Common myeloid progenitor, CD34-positive (primary cell): Measurements from ENCODE around the gene CRIP2.
A peak's percentile ranks its signal among the peaks of the same experiment; 100 is the strongest.

Source experiments
- CTCF ChIA-PET: fragments of 350-600 bp; sonication (Branson Sonifier 250); formaldehyde crosslinking; loops from one replicate; lab custom pipeline; 2021; ENCODE audit warnings: antibody characterized with exemption; lab: Charles Lee
- POLR2A ChIA-PET: fragments of 350-600 bp; sonication (Branson Sonifier 250); formaldehyde crosslinking; loops from one replicate; lab custom pipeline; 2021; ENCODE audit warnings: antibody characterized with exemption; lab: Charles Lee
- DNase-seq, 3 donors: peaks; one replicate each; pipeline versions ENCODE4 v3.0.0 to v3.0.0-alpha.2; 2013
- H3K27ac ChIP-seq, 2 experiments: 1 replicate in 1 of 2; 2 replicates in 1 of 2; pipeline ENCODE4 v1.7.0; 2013; ENCODE audit warnings: inconsistent platforms in 2 of 2, low read length in 2 of 2, mild to moderate bottlenecking in 2 of 2, low read depth in 1 of 2, moderate library complexity in 1 of 2; ENCODE audit not compliant: severe bottlenecking in 2 of 2, insufficient read depth in 1 of 2, poor library complexity in 1 of 2
- H3K27me3 ChIP-seq, 5 experiments: replicated peaks in 2 of 5; 1 replicate in 3 of 5; 2 replicates in 2 of 5; pipeline versions ENCODE4 v1.6.1 to v1.7.0; 2013; ENCODE audit warnings: low read length in 4 of 5, mild to moderate bottlenecking in 2 of 5, moderate library complexity in 2 of 5, inconsistent platforms in 1 of 5; ENCODE audit not compliant: insufficient read depth in 5 of 5, control insufficient read depth in 4 of 5
- H3K36me3 ChIP-seq, 4 experiments: 1 replicate in 2 of 4; 2 replicates in 2 of 4; pipeline versions ENCODE4 v1.6.1 to v1.7.0; 2013; ENCODE audit warnings: low read length in 3 of 4, control low read depth in 1 of 4, mild to moderate bottlenecking in 1 of 4; ENCODE audit not compliant: control insufficient read depth in 4 of 4, insufficient read depth in 4 of 4
- H3K4me1 ChIP-seq, 4 experiments: 1 replicate in 3 of 4; 2 replicates in 1 of 4; pipeline versions ENCODE4 v1.6.1 to v1.7.1; 2013; ENCODE audit warnings: low read length in 3 of 4, mild to moderate bottlenecking in 3 of 4, control low read depth in 1 of 4, inconsistent platforms in 1 of 4, moderate library complexity in 1 of 4; ENCODE audit not compliant: control insufficient read depth in 4 of 4, insufficient read depth in 4 of 4; ENCODE audit errors: control extremely low read depth in 1 of 4
- H3K4me3 ChIP-seq, 7 experiments: 1 replicate in 4 of 7; 2 replicates in 3 of 7; pipeline versions ENCODE4 v1.5.1 to v1.7.0; 2013; ENCODE audit warnings: mild to moderate bottlenecking in 7 of 7, low read length in 6 of 7, moderate library complexity in 6 of 7, inconsistent platforms in 2 of 7, low read depth in 2 of 7, control low read depth in 1 of 7; ENCODE audit not compliant: insufficient read depth in 4 of 7, control insufficient read depth in 1 of 7; ENCODE audit errors: extremely low read depth in 1 of 7
- H3K9me3 ChIP-seq, 5 experiments: 1 replicate in 4 of 5; 2 replicates in 1 of 5; pipeline versions ENCODE4 v1.6.1 to v1.7.1; 2013; ENCODE audit warnings: low read length in 4 of 5, mild to moderate bottlenecking in 2 of 5, inconsistent platforms in 1 of 5, low read depth in 1 of 5, moderate library complexity in 1 of 5; ENCODE audit not compliant: control insufficient read depth in 4 of 5, insufficient read depth in 2 of 5; ENCODE audit errors: control extremely low read depth in 1 of 5
- WGBS: methylation state at CpG from one replicate; pipeline ENCODE4 v1.1.5; 2013; ENCODE audit not compliant: insufficient coverage; 5-methylcytosine and 5-hydroxymethylcytosine counted together

CRIP2 gene

GRCh38 chr14:105483300-105484068 is 8.9 kb downstream of the CRIP2 start:
- peaks cover 0 to 6% (median 0%) of the 10 kb centered on the region in 4 experiments for H3K36me3 ChIP-seq
- POLR2A ChIA-PET = interaction anchor here (1.0 kb wide), 1 partner anchor 9 kb away, joined by 3 read pairs; no protein-coding TSS in a partner anchor
- H3K9me3 ChIP-seq = no peaks in the 10 kb centered on the region
- peaks cover 0 to 93% (median 69%) of the 10 kb centered on the region in 4 experiments for H3K4me1 ChIP-seq
- H3K27ac ChIP-seq = peak overlapping the region in 1 of 2 experiments; percentile 97
- no peak overlapping the region for H3K4me3 ChIP-seq
- no peak for DNase-seq
- WGBS = 90% methylated on average over 13 of the region's 18 CpGs
- peaks cover 0 to 56% (median 11%) of the 10 kb centered on the region in 5 experiments for H3K27me3 ChIP-seq
- CTCF ChIA-PET = interaction anchor here (1.2 to 7.4 kb wide), 7 partner anchors 9 to 65 kb away, joined by 3 to 77 read pairs (median 11); no protein-coding TSS in a partner anchor

GRCh38 chr14:105484069-105484996 is 9.7 kb downstream of the CRIP2 start:
- ChIA-PET POLR2A (interaction anchor here (0.8 to 1.0 kb wide), 2 partner anchors 10 to 277 kb away, joined by 3 read pairs; no protein-coding TSS in a partner anchor), CTCF (interaction anchor here (1.2 to 7.4 kb wide), 3 partner anchors 14 to 39 kb away, joined by 5 to 77 read pairs (median 11); no protein-coding TSS in a partner anchor)
- 86% methylated on average over 18 of the region's 20 CpGs for WGBS
- H3K4me1 ChIP-seq = peaks cover 0 to 98% (median 77%) of the 10 kb centered on the region in 4 experiments
- no peak overlapping the region for H3K4me3 ChIP-seq
- DNase-seq = peak in 1 of 3 donors; percentile 38
- H3K36me3 ChIP-seq = peaks cover 0 to 5% (median 0%) of the 10 kb centered on the region in 4 experiments
- H3K9me3 ChIP-seq = no peaks in the 10 kb centered on the region
- peaks cover 0 to 55% (median 11%) of the 10 kb centered on the region in 5 experiments for H3K27me3 ChIP-seq
- no peak overlapping the region for H3K27ac ChIP-seq

GRCh38 chr14:105484997-105485393 is 10.4 kb downstream of the CRIP2 start:
- Histone ChIP-seq H3K4me1 (peaks cover 0 to 97% (median 80%) of the 10 kb centered on the region in 4 experiments), H3K4me3 (no peak overlapping the region), H3K27me3 (peaks cover 0 to 48% (median 7%) of the 10 kb centered on the region in 5 experiments), H3K27ac (no peak overlapping the region), H3K36me3 (no peaks in the 10 kb centered on the region), H3K9me3 (no peaks in the 10 kb centered on the region)
- no peak for DNase-seq
- CTCF ChIA-PET = interaction anchor here (1.2 to 7.4 kb wide), 4 partner anchors 14 to 119 kb away, joined by 3 to 77 read pairs (median 8); no protein-coding TSS in a partner anchor
- POLR2A ChIA-PET = interaction anchor here (0.8 kb wide), 1 partner anchor 278 kb away, joined by 3 read pairs; no protein-coding TSS in a partner anchor
- 87% methylated on average over 9 of the region's 16 CpGs for WGBS

GRCh38 chr14:105485739-105486162 is 11.1 kb downstream of the CRIP2 start:
- DNase-seq = peak; percentile 82 to 87 (median 85)
- no peak overlapping the region for H3K27ac ChIP-seq
- H3K27me3 ChIP-seq = peaks cover 0 to 42% (median 7%) of the 10 kb centered on the region in 5 experiments
- H3K9me3 ChIP-seq = no peaks in the 10 kb centered on the region
- H3K36me3 ChIP-seq = no peaks in the 10 kb centered on the region
- CTCF ChIA-PET = interaction anchor here (0.7 to 7.4 kb wide), 10 partner anchors 15 to 120 kb away, joined by 3 to 77 read pairs (median 4); no protein-coding TSS in a partner anchor
- peak overlapping the region in 4 of 7 experiments; percentile 21 to 81 (median 70) for H3K4me3 ChIP-seq
- POLR2A ChIA-PET = interaction anchor here (0.7 to 1.4 kb wide), 3 partner anchors 14 to 54 kb away, joined by 3 to 4 read pairs (median 3); no protein-coding TSS in a partner anchor
- 16% methylated on average over 12 of the region's 12 CpGs for WGBS
- H3K4me1 ChIP-seq = peaks cover 0 to 95% (median 79%) of the 10 kb centered on the region in 4 experiments

GRCh38 chr14:105486163-105486973 is 11.7 kb downstream of the CRIP2 start, which contains the start of gene CRIP1:
Gene CRIP1 (plus strand): TSS chr14:105486886. CDS start chr14:105487260, 374 bp downstream.
- no peak for DNase-seq
- ChIA-PET CTCF (interaction anchor here (0.7 to 7.4 kb wide), 10 partner anchors 16 to 121 kb away, joined by 3 to 77 read pairs (median 4); no protein-coding TSS in a partner anchor), POLR2A (interaction anchor here (0.7 to 1.4 kb wide), 3 partner anchors 15 to 55 kb away, joined by 3 to 4 read pairs (median 3); no protein-coding TSS in a partner anchor)
- peak within 1 kb of the TSS; percentile 37 to 81 (median 61) for H3K4me3 ChIP-seq
- H3K36me3 ChIP-seq = no peaks in the 10 kb centered on the region
- H3K9me3 ChIP-seq = no peaks in the 10 kb centered on the region
- peaks cover 0 to 90% (median 74%) of the 10 kb centered on the region in 4 experiments for H3K4me1 ChIP-seq
- peaks cover 0 to 42% (median 7%) of the 10 kb centered on the region in 5 experiments for H3K27me3 ChIP-seq
- 5% methylated on average over 52 of the region's 56 CpGs for WGBS
- H3K27ac ChIP-seq = peak within 1 kb of the TSS in 1 of 2 experiments; percentile 49
